ENCODE data around the gene HOXC10. TPM values are rescaled to one million over a fixed set of nuclear protein-coding genes. Genes with fewer than 3 reads are reported as not detected.

HOXC10 gene
- total RNA-seq, 1 experiment from 2014 or later: not detected

GRCh38 chr12:53944209-53944608 is 40.7 kb upstream of the HOXC10 start:
- Mint-ChIP-seq H3K36me3 (ENCODE audit: insufficient read depth, unreplicated experiment) (peaks cover 19% of the 10 kb centered on the region), H3K9me3 (ENCODE audit: unreplicated experiment) (no peaks in the 10 kb centered on the region), H3K27me3 (ENCODE audit: insufficient read depth, unreplicated experiment) (no peaks in the 10 kb centered on the region), H3K4me3 (ENCODE audit: unreplicated experiment) (no peak overlapping the region), H3K4me1 (ENCODE audit: insufficient read depth, unreplicated experiment) (peaks cover 36% of the 10 kb centered on the region), H3K27ac (ENCODE audit: low read depth, unreplicated experiment) (no peak overlapping the region)
- intact Hi-C loops (cut with micrococcal nuclease): no loop called here
- no TSS peak for BruUV-seq (replicated peaks)
- ChIA-PET POLR2A (interaction anchor here (0.7 kb wide), 1 partner anchor 138 kb away, joined by 3 read pairs; no protein-coding TSS in a partner anchor), CTCF (interaction anchor here (0.6 to 1.2 kb wide), 3 partner anchors 16 to 189 kb away, joined by 3 read pairs; partner anchors contain the start of gene HOXC9)
- no peak for TF ChIP-seq CTCF (IDR thresholded peaks at IDR 0.05; ENCODE audit: unreplicated experiment)
- no peak for DNase-seq (ENCODE audit: unreplicated experiment)

GRCh38 chr12:53944907-53945847 is 39.8 kb upstream of the HOXC10 start:
- intact Hi-C loops (cut with micrococcal nuclease): no loop called here
- BruUV-seq (replicated peaks): no TSS peak
- TF ChIP-seq CTCF (IDR thresholded peaks at IDR 0.05; ENCODE audit: unreplicated experiment): no peak
- H3K27me3 Mint-ChIP-seq (ENCODE audit: insufficient read depth, unreplicated experiment): no peaks in the 10 kb centered on the region
- ChIA-PET POLR2A (interaction anchor here (0.7 kb wide), 1 partner anchor 139 kb away, joined by 3 read pairs; no protein-coding TSS in a partner anchor), CTCF (interaction anchor here (0.6 to 1.2 kb wide), 3 partner anchors 184 to 243 kb away, joined by 3 read pairs; no protein-coding TSS in a partner anchor)
- H3K36me3 Mint-ChIP-seq (ENCODE audit: insufficient read depth, unreplicated experiment): peaks cover 19% of the 10 kb centered on the region
- H3K9me3 Mint-ChIP-seq (ENCODE audit: unreplicated experiment): no peaks in the 10 kb centered on the region
- H3K4me3 Mint-ChIP-seq (ENCODE audit: unreplicated experiment): no peak overlapping the region
- no peak overlapping the region for H3K27ac Mint-ChIP-seq (ENCODE audit: low read depth, unreplicated experiment)
- H3K4me1 Mint-ChIP-seq (ENCODE audit: insufficient read depth, unreplicated experiment): peaks cover 33% of the 10 kb centered on the region
- no peak for DNase-seq (ENCODE audit: unreplicated experiment)

GRCh38 chr12:53947743-53948142 is 37.2 kb upstream of the HOXC10 start:
- no peak for DNase-seq (ENCODE audit: unreplicated experiment)
- intact Hi-C loops (cut with micrococcal nuclease): no loop called here
- no TSS peak for BruUV-seq (replicated peaks)
- ChIA-PET CTCF (no interaction called here), POLR2A (no interaction called here)
- Mint-ChIP-seq H3K4me1 (ENCODE audit: insufficient read depth, unreplicated experiment) (peaks cover 11% of the 10 kb centered on the region), H3K27me3 (ENCODE audit: insufficient read depth, unreplicated experiment) (no peaks in the 10 kb centered on the region), H3K36me3 (ENCODE audit: insufficient read depth, unreplicated experiment) (peaks cover 19% of the 10 kb centered on the region), H3K9me3 (ENCODE audit: unreplicated experiment) (no peaks in the 10 kb centered on the region), H3K27ac (ENCODE audit: low read depth, unreplicated experiment) (no peak overlapping the region), H3K4me3 (ENCODE audit: unreplicated experiment) (no peak overlapping the region)
- no peak for TF ChIP-seq CTCF (IDR thresholded peaks at IDR 0.05; ENCODE audit: unreplicated experiment)

Measured in MCF 10A (cell line).